ENCODE measurements around the gene NSDHL. TPM values are rescaled to one million over a fixed set of nuclear protein-coding genes. Genes with fewer than 3 reads are reported as not detected.
A peak's percentile ranks its signal among the peaks of the same experiment; 100 is the strongest.

Gene NSDHL
- total and polyA plus RNA-seq, 2 experiments from 2014 or later: 14.6 to 69.6 TPM

DNA sequence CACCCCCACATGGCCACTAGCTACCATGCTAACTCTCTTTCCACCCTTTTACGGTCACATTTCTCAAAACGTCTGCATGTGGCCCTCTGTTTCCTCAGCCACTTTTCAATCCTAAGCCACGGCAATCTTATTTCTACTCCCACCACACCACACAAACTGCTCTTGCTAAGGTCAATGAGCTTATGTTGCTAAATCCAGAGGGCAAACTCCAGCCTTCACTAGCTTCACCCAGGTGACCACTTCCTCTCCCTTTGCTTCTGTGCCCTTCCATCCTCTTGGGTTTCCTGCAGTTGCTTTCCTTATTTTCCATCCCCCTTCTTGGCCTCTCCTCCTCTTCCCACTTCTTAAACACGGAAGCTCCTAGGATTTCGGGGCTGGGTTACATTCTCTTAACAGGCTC lies 16.8 kb upstream of the NSDHL start:
- no peak for DNase-seq (ENCODE audit: low read depth in 1 of 2, low spot score in 1 of 2)

DNA sequence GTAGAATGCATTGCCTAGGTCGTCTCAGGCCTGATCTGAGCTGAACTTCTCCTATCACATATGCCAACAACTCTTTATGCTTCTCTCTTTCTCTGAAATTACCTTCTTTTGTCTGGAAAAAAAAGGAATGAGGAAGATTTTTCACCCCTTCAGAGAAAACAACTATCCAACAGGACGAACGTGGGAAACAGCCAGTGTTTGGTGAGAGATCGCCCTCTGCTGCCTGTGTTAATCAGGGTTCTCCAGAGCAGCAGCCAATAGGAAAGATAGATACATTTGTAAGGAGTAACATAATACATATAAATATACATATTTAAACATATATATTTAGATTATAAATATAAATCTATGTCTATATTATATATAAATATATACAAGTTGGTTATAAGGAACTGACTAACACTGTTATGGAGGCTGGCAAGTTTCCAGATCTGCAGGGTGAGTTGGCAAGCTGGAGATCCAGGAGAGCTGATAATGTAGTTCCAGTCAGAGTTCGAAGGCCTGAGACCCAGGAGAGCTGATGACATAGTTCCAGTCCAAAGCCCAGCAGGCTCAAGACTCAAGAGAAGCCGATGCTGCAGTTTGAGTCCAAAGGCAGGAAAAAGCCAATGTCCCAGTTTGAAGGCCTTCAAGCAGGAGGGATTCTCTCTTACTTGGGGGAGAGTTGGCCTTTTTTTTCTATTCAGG lies 13.6 kb upstream of the NSDHL start:
- peak; percentile 48 for TF ChIP-seq CTCF (IDR thresholded peaks at IDR 0.05; ENCODE audit: low read depth, low read length)
- H3K9me3 ChIP-seq (ENCODE audit: low read depth): no peaks in the 10 kb centered on the region
- peak; percentile 36 to 52 for DNase-seq (ENCODE audit: low read depth in 1 of 2, low spot score in 1 of 2)
- H3K36me3 ChIP-seq: no peaks in the 10 kb centered on the region
- H3K27me3 ChIP-seq: no peaks in the 10 kb centered on the region
- H3K4me1 ChIP-seq (ENCODE audit: low read depth): no peaks in the 10 kb centered on the region
- no peak overlapping the region for H3K4me3 ChIP-seq
- H3K27ac ChIP-seq: no peak overlapping the region

More for the DNA sequence above, 16.8 kb upstream of the NSDHL start:
- no peaks in the 10 kb centered on the region for H3K36me3 ChIP-seq
- H3K27me3 ChIP-seq: no peaks in the 10 kb centered on the region
- no peak overlapping the region for H3K4me3 ChIP-seq
- no peak for TF ChIP-seq CTCF (IDR thresholded peaks at IDR 0.05; ENCODE audit: low read depth, low read length)
- H3K4me1 ChIP-seq (ENCODE audit: low read depth): no peaks in the 10 kb centered on the region
- H3K9me3 ChIP-seq (ENCODE audit: low read depth): no peaks in the 10 kb centered on the region
- H3K27ac ChIP-seq: no peak overlapping the region

DNA sequence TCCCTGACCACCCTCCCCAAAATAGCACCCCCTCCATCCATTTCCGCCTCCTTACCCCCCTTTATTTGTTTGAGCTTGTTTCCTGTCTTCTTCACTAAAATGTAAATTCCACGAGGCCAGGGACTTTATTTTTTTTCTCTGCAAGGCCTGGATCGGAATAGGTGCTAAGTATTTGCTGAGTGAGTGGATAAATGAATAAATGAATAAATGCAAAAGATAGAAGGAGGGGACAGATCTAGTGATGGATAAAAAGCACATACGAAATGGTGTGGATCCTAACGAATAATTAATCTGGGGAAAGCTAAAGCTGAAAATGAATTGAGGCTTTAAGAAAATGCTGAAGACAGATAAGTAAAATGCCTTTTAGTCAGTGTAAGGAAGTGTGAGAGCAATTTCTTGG lies 12.5 kb upstream of the NSDHL start:
- no peaks in the 10 kb centered on the region for H3K9me3 ChIP-seq (ENCODE audit: low read depth)

DNA sequence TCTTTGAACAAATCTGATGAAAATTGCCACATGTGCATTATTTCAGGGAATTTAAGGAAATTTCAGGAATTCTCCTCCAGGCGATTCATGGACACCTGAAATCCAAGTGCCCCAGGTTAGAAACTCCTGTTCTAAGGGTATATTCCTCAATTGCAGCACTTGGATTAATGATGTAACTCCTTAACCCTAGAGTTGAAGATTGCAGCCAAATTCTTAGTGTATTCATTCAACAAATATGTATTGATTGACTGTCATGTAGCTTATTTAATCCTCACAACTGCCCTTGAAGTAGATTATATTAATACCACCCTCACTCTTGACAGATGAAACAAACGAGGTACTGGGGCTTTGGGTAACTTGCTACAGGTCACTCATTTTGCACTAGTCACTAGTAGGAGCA lies 11.6 kb upstream of the NSDHL start:
- no peak for TF ChIP-seq CTCF (IDR thresholded peaks at IDR 0.05; ENCODE audit: low read depth, low read length)
- Histone ChIP-seq H3K4me1 (ENCODE audit: low read depth) (no peaks in the 10 kb centered on the region), H3K27ac (no peak overlapping the region), H3K9me3 (ENCODE audit: low read depth) (no peaks in the 10 kb centered on the region), H3K36me3 (no peaks in the 10 kb centered on the region), H3K27me3 (peaks cover 7% of the 10 kb centered on the region), H3K4me3 (no peak overlapping the region)
- peak in 1 of 2 donors; percentile 15 for DNase-seq (ENCODE audit: low read depth in 1 of 2, low spot score in 1 of 2)

More for the DNA sequence above, 12.5 kb upstream of the NSDHL start:
- DNase-seq (ENCODE audit: low read depth in 1 of 2, low spot score in 1 of 2): no peak
- Histone ChIP-seq H3K27me3 (no peaks in the 10 kb centered on the region), H3K27ac (no peak overlapping the region), H3K4me1 (ENCODE audit: low read depth) (no peaks in the 10 kb centered on the region), H3K36me3 (no peaks in the 10 kb centered on the region), H3K4me3 (no peak overlapping the region)
- no peak for TF ChIP-seq CTCF (IDR thresholded peaks at IDR 0.05; ENCODE audit: low read depth, low read length)

DNA sequence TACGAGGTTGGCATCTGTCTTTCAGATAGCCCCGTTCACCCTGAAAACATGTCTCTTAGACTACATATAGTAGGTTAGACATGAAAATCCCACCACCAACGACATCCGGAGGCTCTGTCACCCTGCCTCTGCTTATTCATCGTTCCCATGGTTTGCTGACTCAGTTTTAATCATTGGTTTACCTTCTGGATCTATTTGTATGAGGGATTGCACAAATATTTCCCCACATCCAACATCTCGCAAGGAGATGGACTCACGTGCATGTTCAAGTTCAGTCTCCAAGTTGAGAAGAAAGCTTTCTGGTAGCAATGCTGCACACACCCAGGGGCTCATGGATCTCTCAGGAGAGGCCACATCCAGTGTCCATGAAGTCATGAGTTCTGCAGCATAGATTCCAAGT lies 11.1 kb upstream of the NSDHL start:
- no peak overlapping the region for H3K4me3 ChIP-seq
- no peaks in the 10 kb centered on the region for H3K4me1 ChIP-seq (ENCODE audit: low read depth)
- H3K9me3 ChIP-seq (ENCODE audit: low read depth): no peaks in the 10 kb centered on the region
- H3K27me3 ChIP-seq: peaks cover 7% of the 10 kb centered on the region
- DNase-seq (ENCODE audit: low read depth in 1 of 2, low spot score in 1 of 2): peak in 1 of 2 donors; percentile 10
- TF ChIP-seq CTCF (IDR thresholded peaks at IDR 0.05; ENCODE audit: low read depth, low read length): no peak
- H3K36me3 ChIP-seq: no peaks in the 10 kb centered on the region
- no peak overlapping the region for H3K27ac ChIP-seq
